H1 (cell line): Measurements from ENCODE around the gene CLCNKB. TPM values are rescaled to one million over a fixed set of nuclear protein-coding genes. Genes with fewer than 3 reads are reported as not detected.

Experiments
- CTCF ChIA-PET: fragments of 300-600 bp; sonication (Branson Sonifier 250); formaldehyde crosslinking; loops from one replicate; lab custom pipeline; 2021; ENCODE audit not compliant: partially characterized antibody; lab: Charles Lee
- POLR2A ChIA-PET: fragments of 300-600 bp; sonication (Branson Sonifier 250); formaldehyde crosslinking; loops from one replicate; lab custom pipeline; 2021; ENCODE audit warnings: inconsistent platforms; ENCODE audit not compliant: partially characterized antibody; lab: Charles Lee
- DNase-seq, 2 experiments: peaks; one replicate each; pipeline versions ENCODE4 v3.0.0 to v3.0.0-alpha.2; 2010 to 2022; ENCODE audit warnings: low spot score in 2 of 2, low read depth in 1 of 2, mixed read lengths in 1 of 2
- FAIRE-seq: peaks from 2 replicates; lab custom pipeline; 2011; peaks lifted over from hg19 to GRCh38; lab: Jason Lieb, UNC
- H2AFZ ChIP-seq: 2 replicates; pipeline ENCODE4 v1.8.1; 2012; ENCODE audit warnings: low read length, inconsistent platforms
- H2AK5ac ChIP-seq: 2 replicates; pipeline ENCODE4 v1.6.1; 2013; ENCODE audit warnings: low read depth, low read length
- H2BK120ac ChIP-seq: replicated peaks from 2 replicates; pipeline ENCODE3; 2013; ENCODE audit warnings: low read depth, low read length, inconsistent platforms
- H2BK12ac ChIP-seq: 2 replicates; pipeline ENCODE4 v1.6.1; 2013; ENCODE audit warnings: low read depth, low read length
- H2BK15ac ChIP-seq: 2 replicates; pipeline ENCODE4 v1.6.1; 2013; ENCODE audit warnings: low read length
- H2BK20ac ChIP-seq: 2 replicates; pipeline ENCODE4 v1.6.1; 2013; ENCODE audit warnings: low read length
- H2BK5ac ChIP-seq: 2 replicates; pipeline ENCODE4 v1.6.1; 2013; ENCODE audit warnings: low read depth, low read length
- H3K14ac ChIP-seq: 2 replicates; pipeline ENCODE4 v1.6.1; 2013; ENCODE audit warnings: inconsistent platforms; ENCODE audit not compliant: insufficient read length
- H3K18ac ChIP-seq: 2 replicates; pipeline ENCODE4 v1.6.1; 2013; ENCODE audit warnings: low read length; ENCODE audit errors: extremely low read depth
- H3K23ac ChIP-seq: 2 replicates; pipeline ENCODE4 v1.6.1; 2013; ENCODE audit warnings: inconsistent platforms; ENCODE audit not compliant: insufficient read length
- H3K23me2 ChIP-seq: 2 replicates; pipeline ENCODE4 v1.6.1; 2013; ENCODE audit warnings: low read depth, low read length
- H3K27ac ChIP-seq: 2 replicates; pipeline ENCODE4 v1.6.1; 2011; ENCODE audit warnings: low read depth, low read length, inconsistent platforms
- H3K27me3 ChIP-seq, 4 experiments: replicated peaks in 1 of 4; 1 replicate in 1 of 4; 2 replicates in 3 of 4; pipeline versions ENCODE4 v1.6.1 to v1.8.1; 2011 to 2013; ENCODE audit warnings: low read length in 3 of 4, mild to moderate bottlenecking in 3 of 4, inconsistent platforms in 2 of 4, mixed read lengths in 2 of 4, moderate library complexity in 1 of 4; ENCODE audit not compliant: control insufficient read depth in 3 of 4, insufficient read depth in 3 of 4; ENCODE audit errors: extremely low read depth in 1 of 4
- H3K36me3 ChIP-seq, 4 experiments: 2 replicates each; pipeline versions ENCODE4 v1.6.1 to v1.8.1; 2011 to 2013; ENCODE audit warnings: mild to moderate bottlenecking in 4 of 4, low read length in 3 of 4, moderate library complexity in 2 of 4, control low read depth in 1 of 4, inconsistent platforms in 1 of 4; ENCODE audit not compliant: insufficient read depth in 4 of 4, control insufficient read depth in 2 of 4
- H3K4ac ChIP-seq: replicated peaks from 2 replicates; pipeline ENCODE3; 2013; ENCODE audit warnings: low read length, low read depth, mixed read lengths, inconsistent platforms; ENCODE audit not compliant: insufficient read length
- H3K4me1 ChIP-seq, 4 experiments: replicated peaks in 1 of 4; 1 replicate in 1 of 4; 2 replicates in 3 of 4; pipeline versions ENCODE4 v1.6.1 to v1.8.1; 2011 to 2013; ENCODE audit warnings: low read length in 3 of 4, inconsistent platforms in 2 of 4, mixed read lengths in 1 of 4; ENCODE audit not compliant: insufficient read depth in 4 of 4, control insufficient read depth in 3 of 4
- H3K4me2 ChIP-seq, 2 experiments: 2 replicates each; pipeline versions ENCODE4 v1.6.1 to v1.8.1; 2011 to 2013; ENCODE audit warnings: low read depth in 2 of 2, low read length in 2 of 2, control low read depth in 1 of 2, inconsistent platforms in 1 of 2, mild to moderate bottlenecking in 1 of 2; ENCODE audit not compliant: insufficient read depth in 1 of 2
- H3K4me3 ChIP-seq, 4 experiments: fragments of 200-600, 300-600 bp in 1 of 4; sonication (generic), shearing (Covaris generic), sonication (Bioruptor Twin) in 1 of 4; 2 replicates each; pipeline versions ENCODE4 v1.5.1 to v1.8.1; 2011 to 2016; ENCODE audit warnings: low read length in 4 of 4, low read depth in 3 of 4, control low read depth in 2 of 4, inconsistent platforms in 2 of 4, mild to moderate bottlenecking in 2 of 4, mixed read lengths in 1 of 4, moderate library complexity in 1 of 4; ENCODE audit not compliant: insufficient read depth in 2 of 4; ENCODE audit errors: extremely low read depth in 1 of 4
- H3K56ac ChIP-seq: replicated peaks from 2 replicates; pipeline ENCODE3; 2013; ENCODE audit warnings: low read depth, mild to moderate bottlenecking, mixed read lengths, low read length, inconsistent platforms; ENCODE audit not compliant: insufficient read length
- H3K79me1 ChIP-seq: 2 replicates; pipeline ENCODE4 v1.6.1; 2013; ENCODE audit warnings: low read depth, low read length, control low read depth
- H3K79me2 ChIP-seq, 2 experiments: 2 replicates each; pipeline versions ENCODE4 v1.6.1 to v1.8.1; 2012 to 2013; ENCODE audit warnings: low read length in 2 of 2, mild to moderate bottlenecking in 2 of 2, inconsistent platforms in 1 of 2; ENCODE audit not compliant: insufficient read depth in 2 of 2, control insufficient read depth in 1 of 2
- H3K9ac ChIP-seq, 4 experiments: replicated peaks in 1 of 4; 1 replicate in 1 of 4; 2 replicates in 3 of 4; pipeline versions ENCODE4 v1.6.1 to v1.8.1; 2011 to 2013; ENCODE audit warnings: low read depth in 3 of 4, low read length in 3 of 4, control low read depth in 2 of 4, mild to moderate bottlenecking in 2 of 4, moderate library complexity in 2 of 4, inconsistent platforms in 1 of 4; ENCODE audit errors: extremely low read depth in 1 of 4
- H3K9me3 ChIP-seq, 2 experiments: 2 replicates each; pipeline versions ENCODE4 v1.6.1 to v1.8.1; 2012 to 2013; ENCODE audit warnings: mild to moderate bottlenecking in 2 of 2, moderate library complexity in 2 of 2, control low read depth in 1 of 2, inconsistent platforms in 1 of 2, low read depth in 1 of 2, low read length in 1 of 2, mixed read lengths in 1 of 2; ENCODE audit not compliant: insufficient read depth in 2 of 2
- H4K20me1 ChIP-seq, 2 experiments: replicated peaks in 1 of 2; 2 replicates each; pipeline versions ENCODE3 to v1.8.1; 2011 to 2013; ENCODE audit warnings: inconsistent platforms in 2 of 2, low read length in 2 of 2, mild to moderate bottlenecking in 1 of 2; ENCODE audit not compliant: insufficient read depth in 2 of 2, control insufficient read depth in 1 of 2
- H4K5ac ChIP-seq: 2 replicates; pipeline ENCODE4 v1.6.1; 2013; ENCODE audit warnings: low read length, low read depth, mixed read lengths, inconsistent platforms; ENCODE audit not compliant: insufficient read length
- H4K8ac ChIP-seq: 2 replicates; pipeline ENCODE4 v1.8.0; 2013; ENCODE audit warnings: mild to moderate bottlenecking, moderate library complexity, low read length, inconsistent platforms; ENCODE audit not compliant: insufficient read depth; ENCODE audit errors: extremely low read depth
- H4K91ac ChIP-seq: replicated peaks from 2 replicates; pipeline ENCODE3; 2013; ENCODE audit warnings: low read length, mixed read lengths, inconsistent platforms; ENCODE audit not compliant: insufficient read length
- ATF3 ChIP-seq: IDR thresholded peaks from 2 replicates; pipeline ENCODE4 v1.6.1; 2011; ENCODE audit warnings: low read depth, mild to moderate bottlenecking, low read length; ENCODE audit not compliant: insufficient read depth
- CEBPB ChIP-seq: IDR thresholded peaks from 2 replicates; pipeline ENCODE4 v1.6.1; 2012; ENCODE audit warnings: low read depth, low read length
- CHD1 ChIP-seq: IDR thresholded peaks from 2 replicates; pipeline ENCODE4 v1.6.1; 2012; ENCODE audit warnings: low read depth, low read length, improper control_type of control experiment
- EGR1 ChIP-seq: IDR thresholded peaks from 2 replicates; pipeline ENCODE4 v1.6.1; 2011; ENCODE audit warnings: low read depth, low read length, borderline replicate concordance
- HDAC6 ChIP-seq: IDR thresholded peaks from one replicate; pipeline ENCODE4 v1.7.1; 2012; ENCODE audit warnings: low read depth, mild to moderate bottlenecking, inconsistent platforms, low read length, moderate library complexity
- KDM5A ChIP-seq: fragments of 200-600 bp; IDR thresholded peaks from 2 replicates; pipeline ENCODE4 v1.7.1; 2012; ENCODE audit warnings: mild to moderate bottlenecking, low read length, inconsistent platforms, mixed read lengths
- MAX ChIP-seq: IDR thresholded peaks from 2 replicates; pipeline ENCODE4 v1.6.1; 2012; ENCODE audit warnings: inconsistent platforms
- POLR2A ChIP-seq, 2 experiments: IDR thresholded peaks; 1 replicate in 1 of 2; 2 replicates in 1 of 2; pipeline ENCODE4 v1.6.1; 2011; ENCODE audit warnings: low read depth in 2 of 2, low read length in 2 of 2, mild to moderate bottlenecking in 2 of 2; ENCODE audit errors: control extremely low read depth in 1 of 2
- SIN3A ChIP-seq, 2 experiments: IDR thresholded peaks in 1 of 2; conservative IDR thresholded peaks in 1 of 2; 2 replicates each; pipeline ENCODE4 v1.6.1; 2011 to 2012; ENCODE audit warnings: low read length in 2 of 2, improper control_type of control experiment in 1 of 2, low read depth in 1 of 2, mild to moderate bottlenecking in 1 of 2
- SP1 ChIP-seq: IDR thresholded peaks from 2 replicates; pipeline ENCODE4 v1.6.1; 2011; ENCODE audit warnings: low read depth, low read length
- SUZ12 ChIP-seq: fragments of 200-600 bp; sonication (generic); IDR thresholded peaks from 2 replicates; pipeline ENCODE4 v1.6.1; 2012; ENCODE audit warnings: mild to moderate bottlenecking, inconsistent platforms, low read length, moderate library complexity, mixed read lengths
- TAF7 ChIP-seq: optimal IDR thresholded peaks from 2 replicates; pipeline ENCODE3; 2011; ENCODE audit warnings: low read depth, mild to moderate bottlenecking, inconsistent platforms, low read length, moderate library complexity, borderline replicate concordance
- WGBS, 2 experiments: shearing (Covaris generic) in 1 of 2; methylation state at CpG; one replicate each; pipeline versions ENCODE4 v1.1.6 to v1.1.7; 2013 to 2015; ENCODE audit warnings: low lambda C conversion rate in 2 of 2, mixed read lengths in 2 of 2, inconsistent platforms in 1 of 2, low coverage in 1 of 2, missing lambda C conversion rate in 1 of 2; ENCODE audit not compliant: insufficient replicate concordance in 2 of 2, insufficient coverage in 1 of 2, insufficient read length in 1 of 2; ENCODE audit errors: extremely low coverage in 1 of 2, missing lambda C conversion rate in 1 of 2; 5-methylcytosine and 5-hydroxymethylcytosine counted together
- polyA plus RNA-seq, 7 experiments: library from polyadenylated mRNA; depleted of rRNA in 3 of 7; stranded (reverse) in 5 of 7; unstranded in 2 of 7; fragments of >200 nt in 5 of 7; fragments of 200-250 nt in 2 of 7; gene quantifications; 1 replicate in 5 of 7; 2 replicates in 1 of 7; 4 replicates in 1 of 7; pipeline versions ENCODE4 v1.2.1 to v1.2.3, GENCODE V29; 2011 to 2013; ENCODE audit warnings: missing spikeins in 2 of 7, mixed read lengths in 2 of 7
- total RNA-seq: library from RNA; stranded (reverse); fragmentation: NEBNext Ultra II Directional; extraction: Animal tissue kit (Norgen Biotek cat#: 25700); gene quantifications from 2 replicates; pipeline ENCODE4 v1.2.1, GENCODE V29; 2021

The CLCNKB gene
- total and polyA plus RNA-seq, 2 of the 8 experiments (the other 6 are each of a cell fraction or from before 2014, with no cell fraction given): 1.2 to 3.5 TPM

DNA sequence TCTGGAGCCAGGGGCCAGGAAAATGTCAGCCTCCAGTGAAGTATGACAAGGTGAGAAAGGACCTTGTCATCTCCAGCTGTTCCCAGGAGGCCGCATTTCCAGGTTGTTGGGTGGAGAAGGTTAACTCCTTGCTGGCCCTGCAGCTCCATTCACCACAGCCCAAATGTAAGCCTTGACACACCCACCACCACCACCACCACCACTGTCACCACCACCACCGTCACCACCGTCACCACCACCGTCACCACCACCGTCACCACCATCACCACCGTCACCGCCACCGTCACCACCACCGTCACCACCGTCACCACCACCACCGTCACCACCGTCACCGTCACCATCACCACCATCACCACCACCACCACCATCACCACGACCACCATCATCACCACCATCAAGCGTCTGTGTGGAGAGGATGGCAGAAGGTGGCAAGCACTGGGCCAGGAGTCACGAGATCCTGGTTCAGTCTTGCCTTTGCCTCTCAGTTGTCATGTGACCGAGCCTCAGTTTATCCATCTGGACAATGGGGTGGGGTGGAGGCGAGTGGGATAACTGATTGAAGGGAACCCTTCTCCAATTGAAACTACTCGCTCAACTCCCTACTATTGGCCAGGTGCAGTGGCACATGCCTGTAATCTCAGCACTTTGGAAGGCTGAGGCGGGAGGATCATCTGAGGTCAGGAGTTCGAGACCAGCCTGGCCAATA is 51.0 kb downstream of the CLCNKB start:
- H3K9ac ChIP-seq: no peak overlapping the region
- no peak overlapping the region for H4K8ac ChIP-seq
- peaks cover 5% of the 10 kb centered on the region; the same call in 1 of the 2 replicates for H3K23me2 ChIP-seq
- no peak overlapping the region for H2AK5ac ChIP-seq
- H4K91ac ChIP-seq: no peak overlapping the region
- POLR2A ChIA-PET: interaction anchor here (0.8 to 1.2 kb wide), 2 partner anchors 27 to 52 kb away, joined by 4 to 5 read pairs; no protein-coding TSS in a partner anchor
- H2BK20ac ChIP-seq: no peak overlapping the region
- no peaks in the 10 kb centered on the region for H4K20me1 ChIP-seq
- H3K18ac ChIP-seq: no peak overlapping the region
- no peak overlapping the region for H3K14ac ChIP-seq
- no peak overlapping the region for H2AFZ ChIP-seq
- H3K23ac ChIP-seq: no peak overlapping the region
- H3K4ac ChIP-seq: no peak overlapping the region
- DNase-seq (no peak), FAIRE-seq (no peak)
- no peak overlapping the region for H3K4me2 ChIP-seq
- H3K27ac ChIP-seq: no peak overlapping the region
- H4K5ac ChIP-seq: no peak overlapping the region
- no peak overlapping the region for H2BK120ac ChIP-seq
- 0 out of 2 replicates have a peak overlapping the region, but pooled peaks have one; percentile 6 for H2BK12ac ChIP-seq
- 79% methylated on average over 17 of the region's 21 CpGs; no CpG with 5 or more reads in 1 of the 2 experiments for WGBS, 2 experiments
- no peak overlapping the region for H2BK5ac ChIP-seq
- H3K56ac ChIP-seq: no peak overlapping the region
- peaks cover 0 to 4% (median 0%) of the 10 kb centered on the region in 4 experiments; a peak in 2 of 7 replicates for H3K4me1 ChIP-seq
- no peaks in the 10 kb centered on the region for H3K79me1 ChIP-seq
- H3K79me2 ChIP-seq: no peaks in the 10 kb centered on the region
- H3K9me3 ChIP-seq: no peaks in the 10 kb centered on the region
- CTCF ChIA-PET: interaction anchor here (0.6 to 4.1 kb wide), 4 partner anchors 9 to 1474 kb away, joined by 3 to 52 read pairs (median 7); no protein-coding TSS in a partner anchor
- no peaks in the 10 kb centered on the region for H3K36me3 ChIP-seq
- H3K4me3 ChIP-seq: no peak overlapping the region
- H2BK15ac ChIP-seq: 0 out of 2 replicates have a peak overlapping the region, but pooled peaks have one; percentile 0
- peaks cover 0 to 2% (median 0%) of the 10 kb centered on the region in 4 experiments; a peak in 1 of 7 replicates for H3K27me3 ChIP-seq
- no peak for TF ChIP-seq ATF3
- TF ChIP-seq CHD1: no peak
- TF ChIP-seq HDAC6: no peak
- TF ChIP-seq SIN3A (conservative IDR thresholded peaks at IDR 0.05 in 1 of 2, IDR thresholded peaks at IDR 0.05 in 1 of 2; ENCODE audit: low read depth in 1 of 2, low read length in 2 of 2): no peak
- no peak for TF ChIP-seq EGR1
- no peak for TF ChIP-seq SUZ12
- no peak for TF ChIP-seq MAX
- no peak for TF ChIP-seq SP1
- TF ChIP-seq CEBPB: no peak
- no peak for TF ChIP-seq KDM5A
- TF ChIP-seq POLR2A (IDR thresholded peaks at IDR 0.05; ENCODE audit: control extremely low read depth in 1 of 2, low read depth in 2 of 2, low read length in 2 of 2): no peak
- TF ChIP-seq TAF7: no peak
